ENCODE results near the gene IQCH.

DNA sequence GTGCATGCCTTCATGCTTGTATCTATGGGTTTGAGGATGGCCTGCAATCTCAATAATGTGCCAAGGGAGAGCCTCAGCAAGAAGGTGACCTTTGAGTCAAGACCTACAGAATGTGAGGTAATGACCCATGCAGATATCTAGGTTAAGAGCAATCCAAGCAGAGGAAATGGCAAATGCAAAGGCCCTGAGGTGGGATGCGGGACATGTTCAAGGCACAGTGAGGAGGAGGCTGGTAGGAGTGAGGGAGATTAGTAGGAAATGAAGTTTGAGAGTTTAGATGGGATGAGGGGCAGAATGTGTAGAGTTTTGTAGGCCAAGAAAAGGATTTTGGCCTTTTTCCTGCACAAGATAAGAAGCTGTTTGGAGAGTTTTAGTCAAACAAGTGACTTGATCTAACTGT, 283.2 kb downstream of the IQCH start:
- TF ChIP-seq, protein P1, sequence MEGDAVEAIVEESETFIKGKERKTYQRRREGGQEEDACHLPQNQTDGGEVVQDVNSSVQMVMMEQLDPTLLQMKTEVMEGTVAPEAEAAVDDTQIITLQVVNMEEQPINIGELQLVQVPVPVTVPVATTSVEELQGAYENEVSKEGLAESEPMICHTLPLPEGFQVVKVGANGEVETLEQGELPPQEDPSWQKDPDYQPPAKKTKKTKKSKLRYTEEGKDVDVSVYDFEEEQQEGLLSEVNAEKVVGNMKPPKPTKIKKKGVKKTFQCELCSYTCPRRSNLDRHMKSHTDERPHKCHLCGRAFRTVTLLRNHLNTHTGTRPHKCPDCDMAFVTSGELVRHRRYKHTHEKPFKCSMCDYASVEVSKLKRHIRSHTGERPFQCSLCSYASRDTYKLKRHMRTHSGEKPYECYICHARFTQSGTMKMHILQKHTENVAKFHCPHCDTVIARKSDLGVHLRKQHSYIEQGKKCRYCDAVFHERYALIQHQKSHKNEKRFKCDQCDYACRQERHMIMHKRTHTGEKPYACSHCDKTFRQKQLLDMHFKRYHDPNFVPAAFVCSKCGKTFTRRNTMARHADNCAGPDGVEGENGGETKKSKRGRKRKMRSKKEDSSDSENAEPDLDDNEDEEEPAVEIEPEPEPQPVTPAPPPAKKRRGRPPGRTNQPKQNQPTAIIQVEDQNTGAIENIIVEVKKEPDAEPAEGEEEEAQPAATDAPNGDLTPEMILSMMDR (IDR thresholded peaks at IDR 0.05 in 8 of 11, conservative IDR thresholded peaks at IDR 0.05 in 3 of 11), result no peak
- no peak for TF ChIP-seq POLR2A (IDR thresholded peaks at IDR 0.05)
- TF ChIP-seq POLR2AphosphoS5 (IDR thresholded peaks at IDR 0.05), result no peak
